Left ventricle myocardium inferior (tissue), 1 donor: ENCODE measurements around the gene SIK3. TPM values are rescaled to one million over a fixed set of nuclear protein-coding genes. Genes with fewer than 3 reads are reported as not detected.
A peak's percentile ranks its signal among the peaks of the same experiment; 100 is the strongest.
"Not testable (repeated sequence)": the region's sequence is repeated elsewhere in the genome, so short reads cannot be mapped to it uniquely, and the experiment has no call there.

ENCODE experiments used
- DNase-seq: peaks from one replicate; pipeline ENCODE4 v3.0.0-alpha.2; 2020
- H3K27ac ChIP-seq: fragments of 200-600 bp; replicated peaks from 2 replicates; pipeline ENCODE4 v1.8.0; 2021
- H3K27me3 ChIP-seq: fragments of 200-600 bp; 2 replicates; pipeline ENCODE4 v1.8.0; 2021; ENCODE audit warnings: low read depth
- H3K36me3 ChIP-seq: fragments of 200-600 bp; 2 replicates; pipeline ENCODE4 v1.8.0; 2021
- H3K4me1 ChIP-seq: fragments of 200-600 bp; 2 replicates; pipeline ENCODE4 v1.8.0; 2021
- H3K4me3 ChIP-seq: fragments of 200-600 bp; 2 replicates; pipeline ENCODE4 v1.8.0; 2021; ENCODE audit warnings: mild to moderate bottlenecking, moderate library complexity
- H3K9me3 ChIP-seq: fragments of 200-600 bp; replicated peaks from 2 replicates; pipeline ENCODE4 v1.8.0; 2021
- intact Hi-C: fragments of 100-400 bp; cut with micrococcal nuclease; formaldehyde crosslinking; loops from one replicate; pipeline ENCODE4 v1.11.0; 2022
- total RNA-seq: library from RNA; stranded (reverse); fragmentation: NEBNext Ultra II Directional; extraction: Animal tissue kit (Norgen Biotek cat#: 25700); gene quantifications from one replicate; pipeline ENCODE4 v1.2.1, GENCODE V29; 2021
- TF ChIP-seq, protein P1 (sequence below): fragments of 200-600 bp; IDR thresholded peaks from 2 replicates; pipeline ENCODE4 v1.8.0; 2021; ENCODE audit warnings: antibody characterized with exemption, mild to moderate bottlenecking, borderline replicate concordance
- donor health status: DM: no; HTN: yes; CAD: no; lungs with severe emphysema.

SIK3 gene
- total RNA-seq, 1 donor from 2014 or later: 36.3 TPM

DNA sequence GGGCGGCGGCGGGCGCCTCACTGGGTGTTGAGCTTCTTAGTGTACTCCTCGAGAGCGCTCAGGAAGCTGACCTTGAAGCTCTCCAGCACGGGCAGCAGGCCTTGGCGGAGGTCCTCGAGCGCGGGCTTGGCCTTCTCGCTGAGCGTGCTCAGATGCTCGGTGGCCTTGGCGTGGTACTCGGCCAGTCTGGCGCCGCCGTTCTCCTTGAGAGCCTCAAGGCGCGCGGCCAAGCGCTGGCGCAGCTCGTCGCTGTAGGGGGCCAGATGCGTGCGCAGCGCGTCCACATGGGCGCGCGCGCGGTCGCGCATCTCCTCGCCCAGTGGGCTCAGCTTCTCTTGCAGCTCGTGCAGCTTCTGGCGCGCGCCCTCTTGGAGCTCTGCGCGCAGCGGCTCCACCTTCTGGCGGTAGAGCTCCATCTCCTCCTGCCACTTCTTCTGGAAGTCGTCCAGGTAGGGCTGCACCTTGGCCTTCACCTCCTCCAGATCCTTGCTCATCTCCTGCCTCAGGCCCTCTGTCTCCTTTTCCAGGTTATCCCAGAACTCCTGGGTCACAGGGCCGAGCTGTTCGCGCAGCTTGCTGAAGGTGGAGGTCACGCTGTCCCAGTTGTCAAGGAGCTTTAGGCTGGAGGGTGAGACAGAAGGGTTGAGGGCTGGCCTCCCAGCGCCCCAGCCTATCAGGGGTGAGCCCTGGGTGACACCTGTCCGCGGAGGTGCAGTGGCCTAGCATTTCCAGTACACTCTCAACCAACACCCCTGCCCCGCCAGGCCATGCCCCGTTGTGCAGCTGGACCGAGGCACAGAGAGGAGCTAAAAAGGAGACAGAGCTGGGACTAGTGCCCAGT lies 262.2 kb downstream of the SIK3 start:
- Histone ChIP-seq H3K4me1 (peaks cover 42% of the 10 kb centered on the region), H3K4me3 (peak overlapping the region; percentile 59)
- TF ChIP-seq, protein P1, sequence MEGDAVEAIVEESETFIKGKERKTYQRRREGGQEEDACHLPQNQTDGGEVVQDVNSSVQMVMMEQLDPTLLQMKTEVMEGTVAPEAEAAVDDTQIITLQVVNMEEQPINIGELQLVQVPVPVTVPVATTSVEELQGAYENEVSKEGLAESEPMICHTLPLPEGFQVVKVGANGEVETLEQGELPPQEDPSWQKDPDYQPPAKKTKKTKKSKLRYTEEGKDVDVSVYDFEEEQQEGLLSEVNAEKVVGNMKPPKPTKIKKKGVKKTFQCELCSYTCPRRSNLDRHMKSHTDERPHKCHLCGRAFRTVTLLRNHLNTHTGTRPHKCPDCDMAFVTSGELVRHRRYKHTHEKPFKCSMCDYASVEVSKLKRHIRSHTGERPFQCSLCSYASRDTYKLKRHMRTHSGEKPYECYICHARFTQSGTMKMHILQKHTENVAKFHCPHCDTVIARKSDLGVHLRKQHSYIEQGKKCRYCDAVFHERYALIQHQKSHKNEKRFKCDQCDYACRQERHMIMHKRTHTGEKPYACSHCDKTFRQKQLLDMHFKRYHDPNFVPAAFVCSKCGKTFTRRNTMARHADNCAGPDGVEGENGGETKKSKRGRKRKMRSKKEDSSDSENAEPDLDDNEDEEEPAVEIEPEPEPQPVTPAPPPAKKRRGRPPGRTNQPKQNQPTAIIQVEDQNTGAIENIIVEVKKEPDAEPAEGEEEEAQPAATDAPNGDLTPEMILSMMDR: peak; percentile 65

DNA sequence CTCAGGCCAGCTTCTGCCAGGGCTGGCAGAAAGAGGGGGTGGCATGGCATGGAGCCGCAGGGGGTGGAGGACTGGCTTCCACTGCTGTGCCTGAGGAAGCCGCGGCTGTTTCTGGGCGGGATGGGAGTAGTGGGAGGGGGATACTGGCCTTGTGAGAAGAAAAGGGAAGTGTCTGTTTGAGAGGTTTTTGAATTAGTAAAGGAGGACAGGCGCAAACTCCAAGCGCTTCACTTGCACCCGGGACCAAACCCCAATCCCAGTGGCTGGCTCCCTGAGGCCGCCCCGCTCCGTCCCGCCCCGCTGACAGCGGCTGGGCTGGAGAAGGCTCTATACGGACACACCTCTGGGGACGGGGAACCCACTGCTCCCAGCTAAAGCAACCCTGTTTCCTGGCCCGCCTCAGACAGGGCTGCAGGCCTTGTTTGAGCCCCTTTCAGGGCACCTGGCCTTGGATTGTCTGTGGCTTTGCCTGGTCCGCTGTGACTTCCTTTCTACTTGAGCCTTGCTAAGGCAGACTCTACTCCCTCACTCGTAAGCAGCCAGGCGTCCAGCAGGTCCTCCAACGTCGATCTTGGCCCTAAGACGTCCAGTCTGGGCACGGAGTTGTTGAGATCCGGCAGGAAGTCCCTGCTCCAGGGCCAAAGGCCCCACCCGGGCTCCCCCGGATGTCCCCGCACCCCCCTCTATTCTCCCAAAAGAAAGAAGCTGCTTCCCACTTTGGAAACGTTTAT lies 263.0 kb downstream of the SIK3 start:
- Histone ChIP-seq H3K36me3 (no peaks in the 10 kb centered on the region), H3K4me3 (peak overlapping the region; percentile 59), H3K4me1 (peaks cover 39% of the 10 kb centered on the region), H3K27ac (peak overlapping the region; percentile 84), H3K9me3 (no peaks in the 10 kb centered on the region), H3K27me3 (no peaks in the 10 kb centered on the region)
- DNase-seq: no peak
- intact Hi-C loops: no loop called here
- TF ChIP-seq, protein P1: no peak

More for the DNA sequence above, 262.2 kb downstream of the SIK3 start:
- Histone ChIP-seq H3K27me3 (no peaks in the 10 kb centered on the region), H3K27ac (peak overlapping the region; percentile 84), H3K9me3 (no peaks in the 10 kb centered on the region), H3K36me3 (no peaks in the 10 kb centered on the region)
- intact Hi-C loops: no loop called here
- peak; percentile 88 for DNase-seq

DNA sequence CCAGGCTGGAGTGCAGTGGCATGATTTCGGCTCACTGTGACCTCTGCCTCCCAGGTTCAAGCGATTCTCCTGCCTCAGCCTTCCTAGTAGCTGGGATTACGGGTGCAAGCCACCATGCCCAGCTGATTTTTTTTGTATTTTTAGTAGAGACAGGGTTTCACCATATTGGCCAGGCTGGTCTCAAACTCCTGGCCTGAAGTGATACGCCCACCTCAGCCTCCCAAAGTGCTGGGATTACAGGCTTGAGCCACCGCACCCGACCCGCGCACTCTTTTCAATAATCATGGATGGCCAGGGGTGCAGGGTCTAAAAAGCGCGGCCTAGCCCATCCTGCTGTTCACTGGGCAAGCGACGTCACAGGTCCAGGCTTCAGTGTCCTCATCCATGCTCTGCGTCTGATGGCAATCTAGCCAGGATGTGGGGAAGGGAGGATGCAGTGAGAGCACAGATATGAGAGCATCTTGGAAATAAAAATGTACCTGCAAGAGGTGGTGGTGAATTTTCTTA lies 263.6 kb downstream of the SIK3 start:
- DNase-seq, H3K36me3 ChIP-seq, intact Hi-C loops, H3K9me3 ChIP-seq, H3K27me3 ChIP-seq: not testable (repeated sequence)
- peak overlapping the region; percentile 84 for H3K27ac ChIP-seq
- H3K4me3 ChIP-seq: peak overlapping the region; percentile 59
- peaks cover 38% of the 10 kb centered on the region for H3K4me1 ChIP-seq

DNA sequence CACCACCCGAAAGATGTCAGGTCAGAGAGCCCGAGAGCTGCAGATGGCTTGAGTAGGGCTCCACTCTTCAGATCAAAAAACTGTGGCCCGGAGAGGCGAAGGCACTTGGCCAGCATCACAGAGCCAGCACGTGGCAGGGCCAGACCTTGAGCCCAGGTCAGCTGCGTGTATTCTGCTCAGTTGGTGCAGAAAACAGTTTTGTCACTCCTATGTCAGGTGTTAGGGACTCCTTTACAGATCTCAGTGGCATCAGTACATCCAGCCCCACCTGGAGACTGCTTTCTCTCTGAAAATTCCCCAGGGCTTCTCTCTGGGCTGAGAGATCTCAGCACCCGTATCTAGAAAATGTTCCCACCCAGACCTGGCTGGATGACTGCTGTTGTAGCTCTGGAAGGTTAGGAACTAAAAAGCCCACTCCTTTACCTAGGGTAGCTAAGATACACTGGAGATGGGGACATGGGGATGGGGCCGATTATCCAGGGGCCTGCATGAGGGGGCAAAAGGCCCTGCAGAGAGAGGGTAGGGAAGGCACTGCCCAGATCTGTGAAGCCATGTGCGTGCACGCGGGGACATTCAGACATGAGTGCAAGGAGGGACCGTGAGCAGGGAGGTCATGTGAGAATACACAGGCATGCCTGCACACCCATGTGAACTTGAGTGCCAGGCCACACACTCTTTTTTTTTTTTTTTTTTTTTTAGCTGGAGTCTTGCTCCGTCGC lies 264.3 kb downstream of the SIK3 start:
- Histone ChIP-seq H3K4me1 (peaks cover 38% of the 10 kb centered on the region), H3K27ac (no peak overlapping the region), H3K4me3 (no peak overlapping the region), H3K36me3 (no peaks in the 10 kb centered on the region), H3K27me3 (no peaks in the 10 kb centered on the region), H3K9me3 (no peaks in the 10 kb centered on the region)
- intact Hi-C loops: no loop called here
- DNase-seq: no peak
- TF ChIP-seq, protein P1: no peak

DNA sequence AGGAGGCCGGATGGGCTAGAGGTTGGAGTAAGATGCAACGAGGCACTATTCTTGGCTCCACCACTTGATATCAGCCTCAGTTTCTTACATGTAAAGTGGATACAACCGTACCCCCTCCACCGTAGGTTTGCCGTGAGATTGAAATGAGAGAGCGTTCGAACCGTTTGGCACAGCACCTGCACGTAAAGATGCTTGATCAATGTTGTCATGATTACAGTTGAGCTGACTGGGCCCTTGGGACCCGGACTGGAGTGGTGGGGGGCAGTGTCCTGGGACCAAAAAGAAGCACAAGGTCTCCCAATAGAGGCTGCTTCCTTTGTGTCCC lies 264.8 kb downstream of the SIK3 start:
- DNase-seq: no peak
- no peak overlapping the region for H3K27ac ChIP-seq
- intact Hi-C loops: no loop called here

More for the DNA sequence above, 264.8 kb downstream of the SIK3 start:
- TF ChIP-seq, protein P1: no peak
- Histone ChIP-seq H3K4me1 (peaks cover 38% of the 10 kb centered on the region), H3K36me3 (no peaks in the 10 kb centered on the region), H3K27me3 (no peaks in the 10 kb centered on the region), H3K9me3 (no peaks in the 10 kb centered on the region), H3K4me3 (no peak overlapping the region)
